ENCODE data around the gene RHBDL3. TPM values are rescaled to one million over a fixed set of nuclear protein-coding genes. Genes with fewer than 3 reads are reported as not detected.
A peak's percentile ranks its signal among the peaks of the same experiment; 100 is the strongest.

The RHBDL3 gene
- total and polyA plus RNA-seq, 2 of the 8 experiments (the other 6 are each of a cell fraction or from before 2014, with no cell fraction given) = 9.6 to 12.2 TPM

GRCh38 chr17:32266389-32267301 is 1.0 kb downstream of the RHBDL3 start (continued):
- TF ChIP-seq SUZ12 (IDR thresholded peaks at IDR 0.05; ENCODE audit: low read length) (peak; percentile 71), ZNF274 (IDR thresholded peaks at IDR 0.05; ENCODE audit: borderline replicate concordance, extremely low read depth, low read length) (no peak), TBP (IDR thresholded peaks at IDR 0.05; ENCODE audit: low read depth, low read length) (no peak), EGR1 (IDR thresholded peaks at IDR 0.05; ENCODE audit: borderline replicate concordance, low read depth, low read length) (no peak), SRF (IDR thresholded peaks at IDR 0.05; ENCODE audit: low read depth, low read length) (no peak), CBX5 (IDR thresholded peaks at IDR 0.05; ENCODE audit: low read depth, low read length) (no peak), ASH2L (IDR thresholded peaks at IDR 0.05; ENCODE audit: low read length) (peak; percentile 82), CTCF (IDR thresholded peaks at IDR 0.05; ENCODE audit: control extremely low read depth in 1 of 3, insufficient read depth in 1 of 3, low read depth in 1 of 3, low read length in 3 of 3) (no peak), CHD2 (IDR thresholded peaks at IDR 0.05; ENCODE audit: low read length) (no peak), CREB1 (IDR thresholded peaks at IDR 0.05) (0 out of 2 replicates have a peak, but pooled peaks have one; percentile 19), RBBP5 (IDR thresholded peaks at IDR 0.05; ENCODE audit: borderline replicate concordance, low read depth, low read length) (peak; percentile 79; the same call in 1 of the 2 replicates), YY1 (IDR thresholded peaks at IDR 0.05; ENCODE audit: low read depth, low read length) (no peak), CTBP2 (IDR thresholded peaks at IDR 0.05; ENCODE audit: borderline replicate concordance, insufficient read depth, insufficient read length, low read length) (peak; percentile 93), TCF12 (IDR thresholded peaks at IDR 0.05; ENCODE audit: low read depth, low read length) (no peak), KDM1A (IDR thresholded peaks at IDR 0.05; ENCODE audit: borderline replicate concordance, low read length) (no peak), BACH1 (IDR thresholded peaks at IDR 0.05; ENCODE audit: low read length) (no peak), SIRT6 (IDR thresholded peaks at IDR 0.05; ENCODE audit: low read length) (no peak)
- TF ChIP-seq, protein P1, sequence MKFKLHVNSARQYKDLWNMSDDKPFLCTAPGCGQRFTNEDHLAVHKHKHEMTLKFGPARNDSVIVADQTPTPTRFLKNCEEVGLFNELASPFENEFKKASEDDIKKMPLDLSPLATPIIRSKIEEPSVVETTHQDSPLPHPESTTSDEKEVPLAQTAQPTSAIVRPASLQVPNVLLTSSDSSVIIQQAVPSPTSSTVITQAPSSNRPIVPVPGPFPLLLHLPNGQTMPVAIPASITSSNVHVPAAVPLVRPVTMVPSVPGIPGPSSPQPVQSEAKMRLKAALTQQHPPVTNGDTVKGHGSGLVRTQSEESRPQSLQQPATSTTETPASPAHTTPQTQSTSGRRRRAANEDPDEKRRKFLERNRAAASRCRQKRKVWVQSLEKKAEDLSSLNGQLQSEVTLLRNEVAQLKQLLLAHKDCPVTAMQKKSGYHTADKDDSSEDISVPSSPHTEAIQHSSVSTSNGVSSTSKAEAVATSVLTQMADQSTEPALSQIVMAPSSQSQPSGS (IDR thresholded peaks at IDR 0.05; ENCODE audit: low read length) = no peak
- TF ChIP-seq, protein P2, sequence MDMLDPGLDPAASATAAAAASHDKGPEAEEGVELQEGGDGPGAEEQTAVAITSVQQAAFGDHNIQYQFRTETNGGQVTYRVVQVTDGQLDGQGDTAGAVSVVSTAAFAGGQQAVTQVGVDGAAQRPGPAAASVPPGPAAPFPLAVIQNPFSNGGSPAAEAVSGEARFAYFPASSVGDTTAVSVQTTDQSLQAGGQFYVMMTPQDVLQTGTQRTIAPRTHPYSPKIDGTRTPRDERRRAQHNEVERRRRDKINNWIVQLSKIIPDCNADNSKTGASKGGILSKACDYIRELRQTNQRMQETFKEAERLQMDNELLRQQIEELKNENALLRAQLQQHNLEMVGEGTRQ (IDR thresholded peaks at IDR 0.05; ENCODE audit: low read length) = no peak
